Tibial nerve (tissue), 4 donors: ENCODE results near the gene AZI2. TPM values are rescaled to one million over a fixed set of nuclear protein-coding genes. Genes with fewer than 3 reads are reported as not detected.

Source experiments
- DNase-seq, 2 donors: peaks; one replicate each; pipeline ENCODE4 v3.0.0-alpha.2; 2019; ENCODE audit warnings: low spot score in 2 of 2
- H3K27ac ChIP-seq, 4 donors: fragments of 200-600 bp; sonication (generic) in 3 of 4; one replicate each; pipeline ENCODE4 v1.5.1; 2017 to 2019; ENCODE audit warnings: mild to moderate bottlenecking in 1 of 4
- H3K27me3 ChIP-seq, 2 donors: fragments of 200-600 bp; sonication (generic) in 1 of 2; one replicate each; pipeline versions ENCODE4 v1.5.1 to v1.6.0; 2017 to 2019
- H3K36me3 ChIP-seq, 3 donors: fragments of 200-600 bp; sonication (generic); one replicate each; pipeline ENCODE4 v1.5.1; 2018 to 2019
- H3K4me1 ChIP-seq, 4 donors: fragments of 200-600 bp; sonication (generic) in 3 of 4; one replicate each; pipeline ENCODE4 v1.5.1; 2017 to 2019
- H3K4me3 ChIP-seq, 4 donors: fragments of 200-600 bp; sonication (generic) in 3 of 4; one replicate each; pipeline ENCODE4 v1.5.1; 2017 to 2019; ENCODE audit warnings: mild to moderate bottlenecking in 1 of 4, moderate library complexity in 1 of 4
- H3K9me3 ChIP-seq, 4 donors: fragments of 200-600 bp; sonication (generic) in 3 of 4; one replicate each; pipeline ENCODE4 v1.5.1; 2017 to 2019
- EP300 ChIP-seq, 2 donors: sonication (generic); formaldehyde crosslinking; IDR thresholded peaks; one replicate each; pipeline ENCODE4 v1.6.1; 2017; ENCODE audit warnings: antibody characterized with exemption in 2 of 2, mild to moderate bottlenecking in 1 of 2
- POLR2A ChIP-seq, 2 donors: fragments of 450-650 bp; IDR thresholded peaks; one replicate each; pipeline ENCODE4 v1.6.1; 2017; ENCODE audit warnings: antibody characterized with exemption in 2 of 2, mild to moderate bottlenecking in 2 of 2, moderate library complexity in 2 of 2
- WGBS, 2 donors: methylation state at CpG; one replicate each; pipeline ENCODE4 v1.1.5; 2018; 5-methylcytosine and 5-hydroxymethylcytosine counted together
- total RNA-seq, 4 donors: library from RNA; depleted of rRNA; stranded (reverse); fragments of >200 nt; gene quantifications; one replicate each; pipeline ENCODE4 v1.1.0, GENCODE V29; 2016
- TF ChIP-seq, protein P1 (sequence below), 5 experiments: fragments of 200-600 bp in 3 of 5; fragments of 450-650 bp in 2 of 5; sonication (generic) in 3 of 5; IDR thresholded peaks; one replicate each; pipeline ENCODE4 v1.5.1; 2016 to 2019; ENCODE audit warnings: antibody characterized with exemption in 5 of 5, mild to moderate bottlenecking in 3 of 5, moderate library complexity in 2 of 5

The AZI2 gene
- total RNA-seq, 4 donors from 2014 or later: 75.9 to 130 (median 88.2) TPM

DNA sequence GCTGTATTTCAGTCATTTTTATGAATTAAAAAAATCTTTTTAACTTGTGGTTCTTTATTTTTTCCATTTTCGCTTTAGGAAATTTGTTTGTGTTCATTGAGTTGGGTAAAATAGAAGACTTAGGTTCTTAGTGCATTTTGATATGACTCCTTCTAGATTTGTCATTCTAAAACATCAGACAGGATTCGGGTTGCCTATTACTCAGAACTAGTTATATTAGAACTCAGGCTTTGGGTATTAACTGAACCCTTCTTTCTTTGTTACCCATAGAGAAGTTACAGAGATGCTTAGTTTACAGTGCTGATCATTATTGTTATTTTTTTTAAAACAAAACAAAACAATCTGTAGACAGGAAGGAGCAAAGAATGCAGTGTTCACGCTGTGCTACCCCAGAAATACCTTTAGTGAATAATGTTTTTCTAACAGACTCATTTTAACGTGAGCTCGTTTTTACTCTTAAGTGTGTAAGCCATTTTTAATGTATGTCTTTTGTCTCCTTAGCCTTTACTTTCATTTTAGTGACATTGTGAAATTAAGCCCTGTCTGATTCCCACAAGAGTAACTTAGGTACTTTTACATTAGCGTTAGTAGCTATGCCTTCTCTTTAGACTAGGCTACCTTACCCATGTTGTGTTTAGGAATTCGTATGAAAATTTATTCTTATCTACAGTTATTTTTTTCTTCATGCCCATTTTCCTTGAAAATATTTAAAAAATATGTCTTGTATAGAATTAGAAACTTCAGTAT is 53.8 kb downstream of the AZI2 start:
- peaks cover 0 to 16% (median 0%) of the 10 kb centered on the region in 3 donors for H3K36me3 ChIP-seq
- 85 to 87% methylated on average over 7 of the region's 7 CpGs for WGBS, 2 donors
- no peaks in the 10 kb centered on the region for H3K27me3 ChIP-seq
- DNase-seq: no peak
- no peak overlapping the region for H3K4me3 ChIP-seq
- peaks cover 0 to 7% (median 0%) of the 10 kb centered on the region in 4 donors for H3K4me1 ChIP-seq
- H3K27ac ChIP-seq: no peak overlapping the region
- no peak for TF ChIP-seq EP300 (IDR thresholded peaks at IDR 0.05)
- no peak for TF ChIP-seq POLR2A (IDR thresholded peaks at IDR 0.05)
- TF ChIP-seq, protein P1, sequence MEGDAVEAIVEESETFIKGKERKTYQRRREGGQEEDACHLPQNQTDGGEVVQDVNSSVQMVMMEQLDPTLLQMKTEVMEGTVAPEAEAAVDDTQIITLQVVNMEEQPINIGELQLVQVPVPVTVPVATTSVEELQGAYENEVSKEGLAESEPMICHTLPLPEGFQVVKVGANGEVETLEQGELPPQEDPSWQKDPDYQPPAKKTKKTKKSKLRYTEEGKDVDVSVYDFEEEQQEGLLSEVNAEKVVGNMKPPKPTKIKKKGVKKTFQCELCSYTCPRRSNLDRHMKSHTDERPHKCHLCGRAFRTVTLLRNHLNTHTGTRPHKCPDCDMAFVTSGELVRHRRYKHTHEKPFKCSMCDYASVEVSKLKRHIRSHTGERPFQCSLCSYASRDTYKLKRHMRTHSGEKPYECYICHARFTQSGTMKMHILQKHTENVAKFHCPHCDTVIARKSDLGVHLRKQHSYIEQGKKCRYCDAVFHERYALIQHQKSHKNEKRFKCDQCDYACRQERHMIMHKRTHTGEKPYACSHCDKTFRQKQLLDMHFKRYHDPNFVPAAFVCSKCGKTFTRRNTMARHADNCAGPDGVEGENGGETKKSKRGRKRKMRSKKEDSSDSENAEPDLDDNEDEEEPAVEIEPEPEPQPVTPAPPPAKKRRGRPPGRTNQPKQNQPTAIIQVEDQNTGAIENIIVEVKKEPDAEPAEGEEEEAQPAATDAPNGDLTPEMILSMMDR (IDR thresholded peaks at IDR 0.05): no peak
- peaks cover 0 to 2% (median 0%) of the 10 kb centered on the region in 4 donors for H3K9me3 ChIP-seq

DNA sequence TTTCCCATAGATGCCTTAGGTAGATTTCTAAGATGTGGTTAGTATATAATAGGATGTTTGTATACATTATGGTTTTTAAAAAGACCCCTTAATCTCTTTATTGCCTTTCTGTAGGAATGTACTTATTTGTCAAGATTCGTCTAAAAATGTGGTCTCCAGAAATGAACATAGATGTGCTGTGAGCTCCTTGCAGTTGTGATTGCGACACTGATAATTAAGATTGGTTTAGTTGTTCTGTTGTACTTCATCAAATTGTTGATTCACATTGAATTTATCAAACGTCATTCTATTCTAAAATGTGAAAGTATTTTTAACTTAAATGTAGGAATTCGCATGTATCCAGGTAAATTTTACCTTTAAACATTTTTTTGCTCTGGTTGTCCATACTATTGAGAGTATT is 56.0 kb downstream of the AZI2 start:
- Histone ChIP-seq H3K27ac (no peak overlapping the region), H3K27me3 (no peaks in the 10 kb centered on the region)

DNA sequence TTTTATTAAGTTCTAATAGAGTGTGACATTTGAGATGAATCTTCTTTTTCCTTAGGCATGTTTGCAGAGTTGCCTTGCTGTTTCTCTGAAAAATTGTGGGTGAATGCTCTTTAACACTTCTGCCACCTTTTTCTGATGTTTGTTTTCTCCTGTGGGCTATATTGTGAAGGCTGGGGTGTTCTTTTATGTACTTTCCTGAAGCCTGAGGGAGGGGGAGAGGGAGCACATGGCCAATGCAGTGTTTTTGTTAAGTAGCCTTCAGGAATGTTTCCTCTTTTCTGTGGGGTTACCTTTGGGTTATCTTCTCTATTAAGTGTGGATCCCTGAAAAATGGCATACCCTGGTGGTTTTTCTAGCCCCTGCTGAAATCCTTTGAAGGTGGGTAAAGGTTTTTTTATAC is 57.0 kb downstream of the AZI2 start:
- no peak for DNase-seq
- no peak overlapping the region for H3K4me3 ChIP-seq
- peaks cover 0 to 16% (median 0%) of the 10 kb centered on the region in 3 donors for H3K36me3 ChIP-seq
- TF ChIP-seq EP300 (IDR thresholded peaks at IDR 0.05) (no peak), POLR2A (IDR thresholded peaks at IDR 0.05) (no peak)
- TF ChIP-seq, protein P1 (IDR thresholded peaks at IDR 0.05): no peak
- no peak overlapping the region for H3K27ac ChIP-seq
- H3K9me3 ChIP-seq: peaks cover 0 to 2% (median 0%) of the 10 kb centered on the region in 4 donors
- H3K27me3 ChIP-seq: no peaks in the 10 kb centered on the region
- peaks cover 0 to 7% (median 0%) of the 10 kb centered on the region in 4 donors for H3K4me1 ChIP-seq

More for the DNA sequence above, 56.0 kb downstream of the AZI2 start:
- peaks cover 0 to 2% (median 0%) of the 10 kb centered on the region in 4 donors for H3K9me3 ChIP-seq
- DNase-seq: no peak
- peaks cover 0 to 7% (median 0%) of the 10 kb centered on the region in 4 donors for H3K4me1 ChIP-seq
- H3K36me3 ChIP-seq: peaks cover 0 to 16% (median 0%) of the 10 kb centered on the region in 3 donors
- WGBS, 2 donors: 88 to 90% methylated on average over 4 of the region's 4 CpGs
- TF ChIP-seq, protein P1 (IDR thresholded peaks at IDR 0.05): no peak
- no peak for TF ChIP-seq EP300 (IDR thresholded peaks at IDR 0.05)
- TF ChIP-seq POLR2A (IDR thresholded peaks at IDR 0.05): no peak
- H3K4me3 ChIP-seq: no peak overlapping the region

DNA sequence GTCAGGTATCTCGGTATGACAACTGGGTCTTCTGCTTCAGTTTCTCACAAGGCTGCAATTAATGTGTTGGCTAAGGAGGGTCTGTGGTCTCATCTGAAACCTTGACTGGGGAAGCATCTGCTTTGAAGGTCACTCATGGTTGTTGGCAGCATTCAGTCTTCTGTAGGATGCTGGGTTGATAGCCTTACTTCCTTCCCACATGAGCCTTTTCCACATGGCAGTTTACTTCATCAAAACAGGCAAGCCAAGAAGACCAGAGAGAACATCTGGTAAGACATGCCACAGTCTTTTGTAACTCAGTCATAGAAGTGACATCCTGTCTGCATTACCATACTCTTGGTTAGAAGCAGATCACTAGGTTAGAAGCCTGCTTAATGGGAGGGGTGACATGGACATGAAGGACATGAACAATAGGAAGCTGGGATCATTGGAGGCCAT is 57.7 kb downstream of the AZI2 start:
- no peak overlapping the region for H3K27ac ChIP-seq
- no peak overlapping the region for H3K4me3 ChIP-seq
- H3K9me3 ChIP-seq: peaks cover 0 to 2% (median 0%) of the 10 kb centered on the region in 4 donors
- no peak for TF ChIP-seq POLR2A (IDR thresholded peaks at IDR 0.05)
- TF ChIP-seq, protein P1 (IDR thresholded peaks at IDR 0.05): no peak
- no peak for TF ChIP-seq EP300 (IDR thresholded peaks at IDR 0.05)
- WGBS, 2 donors: 92 to 97% methylated on average over 1 of the region's 1 CpG
- peaks cover 0 to 5% (median 0%) of the 10 kb centered on the region in 4 donors for H3K4me1 ChIP-seq
- no peaks in the 10 kb centered on the region for H3K27me3 ChIP-seq
- peaks cover 0 to 16% (median 0%) of the 10 kb centered on the region in 3 donors for H3K36me3 ChIP-seq
- DNase-seq: no peak

DNA sequence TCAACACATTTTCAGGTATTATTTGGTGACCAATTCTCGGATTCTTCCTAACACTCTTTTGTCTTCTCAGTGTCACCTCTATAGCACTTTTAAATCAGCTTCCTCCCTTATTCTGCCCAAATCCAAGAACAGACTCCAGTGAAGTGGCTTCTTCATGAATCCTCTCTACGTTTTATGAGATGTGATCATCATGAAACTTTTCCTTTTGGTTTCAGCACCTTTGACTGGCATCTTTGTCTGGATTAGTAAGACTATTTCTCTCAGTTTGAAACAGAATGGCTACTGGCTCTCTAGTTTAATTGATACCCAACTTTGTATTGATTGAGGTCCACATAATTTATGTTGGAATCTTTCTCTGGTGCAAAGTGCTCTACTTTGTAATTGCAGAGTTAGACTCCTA is 61.6 kb downstream of the AZI2 start:
- 83 to 94% methylated on average over 2 of the region's 2 CpGs for WGBS, 2 donors
- no peaks in the 10 kb centered on the region for H3K27me3 ChIP-seq
- TF ChIP-seq, protein P1 (IDR thresholded peaks at IDR 0.05): no peak
- TF ChIP-seq POLR2A (IDR thresholded peaks at IDR 0.05) (no peak), EP300 (IDR thresholded peaks at IDR 0.05) (no peak)
- no peaks in the 10 kb centered on the region for H3K4me1 ChIP-seq
- peaks cover 0 to 2% (median 0%) of the 10 kb centered on the region in 4 donors for H3K9me3 ChIP-seq
- peaks cover 0 to 16% (median 0%) of the 10 kb centered on the region in 3 donors for H3K36me3 ChIP-seq
- H3K27ac ChIP-seq: no peak overlapping the region
- H3K4me3 ChIP-seq: no peak overlapping the region
- DNase-seq: no peak
